ENCODE results near the gene BTBD2. TPM values are rescaled to one million over a fixed set of nuclear protein-coding genes. Genes with fewer than 3 reads are reported as not detected.

The BTBD2 gene
- polyA plus RNA-seq, 1 donor (not counting 4 experiments of a cell fraction or from before 2014, with no cell fraction given), result 22.3 TPM

GRCh38 chr19:1981253-1981652, 34.3 kb downstream of the BTBD2 start:
- H3K4me3 ChIP-seq (ENCODE audit: control insufficient read depth in 2 of 3, extremely low read depth in 1 of 3, insufficient read depth in 2 of 3, low read depth in 1 of 3, low read length in 3 of 3), result no peak overlapping the region
- no peaks in the 10 kb centered on the region for H3K27me3 ChIP-seq (ENCODE audit: control insufficient read depth, extremely low read depth, insufficient read depth, low read length)
- H4K20me1 ChIP-seq (ENCODE audit: control insufficient read depth, extremely low read depth, insufficient read depth, low read length), result peaks cover 4% of the 10 kb centered on the region
- no peaks in the 10 kb centered on the region for H3K4me1 ChIP-seq (ENCODE audit: control insufficient read depth, extremely low read depth, insufficient read depth, low read length)
- DNase-seq (ENCODE audit: low read depth, low spot score), result no peak
- peaks cover 12% of the 10 kb centered on the region in 2 experiments for H3K36me3 ChIP-seq (ENCODE audit: control insufficient read depth in 2 of 2, extremely low read depth in 1 of 2, insufficient read depth in 2 of 2, low read length in 2 of 2)
- H3K9me3 ChIP-seq (ENCODE audit: control insufficient read depth, low read depth, low read length), result no peaks in the 10 kb centered on the region
- H3K4me2 ChIP-seq (ENCODE audit: control insufficient read depth, extremely low read depth, insufficient read depth, low read depth, low read length), result no peak overlapping the region
- no peak for FAIRE-seq
- H3K9ac ChIP-seq (ENCODE audit: control insufficient read depth, extremely low read depth, insufficient read depth, low read length), result no peak overlapping the region
- H3K79me2 ChIP-seq (ENCODE audit: control insufficient read depth, insufficient read depth, low read length), result peaks cover 6% of the 10 kb centered on the region
- no peak overlapping the region for H3K27ac ChIP-seq (ENCODE audit: control insufficient read depth, insufficient read depth, low read length)
- dilution Hi-C loops (cut with MboI; ENCODE audit: extremely low pct_ligation_motif_present, low sequenced_read_pairs), result no loop called here
- TF ChIP-seq CTCF (optimal IDR thresholded peaks at IDR 0.05 in 1 of 3, IDR thresholded peaks at IDR 0.05 in 1 of 3, conservative IDR thresholded peaks at IDR 0.05 in 1 of 3; ENCODE audit: extremely low read depth in 1 of 3, insufficient read depth in 2 of 3, low read length in 3 of 3), result no peak
- no peak for TF ChIP-seq EZH2 (IDR thresholded peaks at IDR 0.05; ENCODE audit: low read length)
- H3K9me1 ChIP-seq (ENCODE audit: control insufficient read depth, extremely low read depth, insufficient read depth, low read length), result no peaks in the 10 kb centered on the region
- no peak overlapping the region for H2AFZ ChIP-seq (ENCODE audit: control insufficient read depth, low read length)

- peaks cover 4% of the 10 kb centered on the region for H4K20me1 ChIP-seq (ENCODE audit: control insufficient read depth, extremely low read depth, insufficient read depth, low read length)
- H3K9ac ChIP-seq (ENCODE audit: control insufficient read depth, extremely low read depth, insufficient read depth, low read length), result no peak overlapping the region
- no peaks in the 10 kb centered on the region for H3K9me3 ChIP-seq (ENCODE audit: control insufficient read depth, low read depth, low read length)
- no peak overlapping the region for H3K27ac ChIP-seq (ENCODE audit: control insufficient read depth, insufficient read depth, low read length)
- no peaks in the 10 kb centered on the region for H3K4me1 ChIP-seq (ENCODE audit: control insufficient read depth, extremely low read depth, insufficient read depth, low read length)
- H3K36me3 ChIP-seq (ENCODE audit: control insufficient read depth in 2 of 2, extremely low read depth in 1 of 2, insufficient read depth in 2 of 2, low read length in 2 of 2), result peaks cover 14 to 15% of the 10 kb centered on the region in 2 experiments
- no peak overlapping the region for H3K4me3 ChIP-seq (ENCODE audit: control insufficient read depth in 2 of 3, extremely low read depth in 1 of 3, insufficient read depth in 2 of 3, low read depth in 1 of 3, low read length in 3 of 3)
- H3K4me2 ChIP-seq (ENCODE audit: control insufficient read depth, extremely low read depth, insufficient read depth, low read depth, low read length), result no peak overlapping the region
- TF ChIP-seq EZH2 (IDR thresholded peaks at IDR 0.05; ENCODE audit: low read length) (no peak), CTCF (optimal IDR thresholded peaks at IDR 0.05 in 1 of 3, IDR thresholded peaks at IDR 0.05 in 1 of 3, conservative IDR thresholded peaks at IDR 0.05 in 1 of 3; ENCODE audit: extremely low read depth in 1 of 3, insufficient read depth in 2 of 3, low read length in 3 of 3) (no peak)
- H2AFZ ChIP-seq (ENCODE audit: control insufficient read depth, low read length), result no peak overlapping the region
- dilution Hi-C loops (cut with MboI; ENCODE audit: extremely low pct_ligation_motif_present, low sequenced_read_pairs), result no loop called here
- DNase-seq (ENCODE audit: low read depth, low spot score) (no peak), FAIRE-seq (no peak)
- no peaks in the 10 kb centered on the region for H3K27me3 ChIP-seq (ENCODE audit: control insufficient read depth, extremely low read depth, insufficient read depth, low read length)
- no peaks in the 10 kb centered on the region for H3K9me1 ChIP-seq (ENCODE audit: control insufficient read depth, extremely low read depth, insufficient read depth, low read length)
- H3K79me2 ChIP-seq (ENCODE audit: control insufficient read depth, insufficient read depth, low read length), result peaks cover 10% of the 10 kb centered on the region
These were observed 34.7 kb downstream of the BTBD2 start for GRCh38 chr19:1980809-1981181.
